Astrocyte (in vitro differentiated cells and primary cell): ENCODE data around the gene PAQR4. TPM values are rescaled to one million over a fixed set of nuclear protein-coding genes. Genes with fewer than 3 reads are reported as not detected.

Source experiments
- DNase-seq: peaks from one replicate; pipeline ENCODE4 v3.0.0-alpha.2; 2010; ENCODE audit warnings: low read depth
- FAIRE-seq: peaks from 2 replicates; lab custom pipeline; 2011; peaks lifted over from hg19 to GRCh38; lab: Jason Lieb, UNC
- H2AFZ ChIP-seq: 2 replicates; pipeline ENCODE4 v1.6.0; 2012; ENCODE audit warnings: low read depth, low read length, inconsistent platforms
- H3K27ac ChIP-seq: 2 replicates; pipeline ENCODE4 v1.5.1; 2011; ENCODE audit warnings: low read depth, low read length, inconsistent platforms
- H3K27me3 ChIP-seq: 2 replicates; pipeline ENCODE4 v1.6.0; 2011; ENCODE audit warnings: low read length, inconsistent platforms; ENCODE audit not compliant: insufficient read depth
- H3K36me3 ChIP-seq: 2 replicates; pipeline ENCODE4 v1.5.1; 2011; ENCODE audit warnings: low read length, inconsistent platforms; ENCODE audit not compliant: insufficient read depth
- H3K4me1 ChIP-seq: 2 replicates; pipeline ENCODE4 v1.5.1; 2011; ENCODE audit warnings: low read length, inconsistent platforms; ENCODE audit not compliant: insufficient read depth
- H3K4me2 ChIP-seq: 2 replicates; pipeline ENCODE4 v1.6.0; 2012; ENCODE audit warnings: low read length, inconsistent platforms
- H3K4me3 ChIP-seq: 2 replicates; pipeline ENCODE4 v1.5.1; 2011; ENCODE audit warnings: low read depth, mild to moderate bottlenecking, low read length, inconsistent platforms; ENCODE audit not compliant: insufficient read depth
- H3K79me2 ChIP-seq: 2 replicates; pipeline ENCODE4 v1.6.0; 2012; ENCODE audit warnings: mild to moderate bottlenecking, low read length, inconsistent platforms; ENCODE audit not compliant: insufficient read depth
- H3K9ac ChIP-seq: 2 replicates; pipeline ENCODE4 v1.6.0; 2012; ENCODE audit warnings: mild to moderate bottlenecking, low read length, inconsistent platforms
- H3K9me3 ChIP-seq: 2 replicates; pipeline ENCODE4 v1.5.1; 2012; ENCODE audit warnings: low read depth, mild to moderate bottlenecking, low read length, inconsistent platforms; ENCODE audit not compliant: insufficient read depth
- H4K20me1 ChIP-seq: 2 replicates; pipeline ENCODE4 v1.6.0; 2012; ENCODE audit warnings: low read length, inconsistent platforms; ENCODE audit not compliant: insufficient read depth
- H3K27ac Mint-ChIP-seq: one replicate; pipeline ENCODE4 v1.8.0; 2021; ENCODE audit warnings: mild to moderate bottlenecking, mixed read lengths; ENCODE audit not compliant: unreplicated experiment
- H3K27me3 Mint-ChIP-seq: one replicate; pipeline ENCODE4 v1.8.0; 2021; ENCODE audit warnings: low read depth, mixed read lengths; ENCODE audit not compliant: unreplicated experiment
- H3K36me3 Mint-ChIP-seq: one replicate; pipeline ENCODE4 v1.8.0; 2021; ENCODE audit warnings: low read depth, mixed read lengths; ENCODE audit not compliant: unreplicated experiment
- H3K4me1 Mint-ChIP-seq: one replicate; pipeline ENCODE4 v1.8.0; 2021; ENCODE audit warnings: low read depth, mixed read lengths; ENCODE audit not compliant: unreplicated experiment
- H3K4me3 Mint-ChIP-seq: one replicate; pipeline ENCODE4 v1.8.0; 2021; ENCODE audit warnings: mild to moderate bottlenecking, moderate library complexity, mixed read lengths; ENCODE audit not compliant: unreplicated experiment
- H3K9me3 Mint-ChIP-seq: one replicate; pipeline ENCODE4 v1.8.0; 2021; ENCODE audit warnings: mild to moderate bottlenecking, mixed read lengths; ENCODE audit not compliant: unreplicated experiment
- EZH2 ChIP-seq: IDR thresholded peaks from 2 replicates; pipeline ENCODE4 v1.6.1; 2012; ENCODE audit warnings: mild to moderate bottlenecking, low read length, inconsistent platforms; ENCODE audit not compliant: insufficient read depth
- total RNA-seq: library from RNA; stranded (reverse); gene quantifications from 2 replicates; pipeline ENCODE4 v1.2.1, GENCODE V29; 2021
- TF ChIP-seq, protein P1 (sequence below): IDR thresholded peaks from 2 replicates; pipeline ENCODE4 v1.5.1; 2011; ENCODE audit warnings: low read depth, mild to moderate bottlenecking, inconsistent platforms, low read length, moderate library complexity; ENCODE audit not compliant: insufficient read depth

Gene PAQR4
- total RNA-seq, 1 donor from 2014 or later: 4.8 TPM

DNA sequence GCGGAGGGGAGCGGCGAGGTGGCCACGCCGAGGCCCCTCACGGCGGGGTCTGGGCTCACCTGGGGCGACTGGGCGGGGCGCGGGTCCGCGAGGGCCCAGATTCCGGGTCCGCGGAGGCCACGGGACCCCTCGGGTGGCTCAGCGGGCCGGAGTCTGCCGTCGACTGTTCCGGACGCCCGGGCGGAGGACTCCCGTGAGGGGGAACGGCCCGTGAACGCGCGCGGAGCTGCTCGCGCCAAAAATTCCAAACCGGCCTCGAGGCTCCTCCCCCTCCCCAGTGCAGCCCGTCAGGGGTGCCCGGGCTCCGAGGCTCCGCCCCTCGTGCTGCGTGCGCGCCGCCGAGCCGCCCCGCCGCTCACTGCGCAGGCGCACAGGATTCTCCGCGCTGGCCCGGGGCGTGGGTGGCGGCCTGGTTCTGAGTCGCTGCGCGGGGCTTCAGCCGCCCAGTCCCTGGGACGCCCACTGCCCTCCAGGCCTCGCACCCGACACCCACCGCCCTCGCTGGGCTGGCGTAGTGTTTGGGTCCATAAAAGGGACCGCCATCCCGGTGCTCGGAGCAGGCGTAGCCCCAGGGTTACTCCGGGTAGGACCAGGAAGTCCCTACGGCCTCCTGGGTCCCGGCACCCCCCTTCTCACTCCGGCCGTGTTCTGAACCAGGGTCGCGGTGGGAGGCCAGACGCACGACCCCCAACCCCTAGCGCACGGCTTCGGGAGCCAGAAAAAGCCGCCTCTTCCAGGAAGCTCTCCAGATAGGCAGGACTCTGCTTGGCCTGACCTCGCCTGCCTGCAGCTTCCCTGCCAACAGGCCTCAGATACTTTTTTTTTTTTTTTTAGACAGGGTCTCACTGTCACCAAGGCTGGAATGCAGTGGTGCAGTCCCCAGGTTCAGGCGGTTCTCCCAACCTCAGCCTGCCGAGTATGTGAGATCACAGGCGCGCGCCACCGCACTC is 11.4 kb downstream of the PAQR4 start, which contains the start of gene PKMYT1:
TSS of gene PKMYT1 (minus strand) at position 220 of the 950 bp plus-strand sequence. CDS start 789 bp downstream, outside the sequence.
- Histone ChIP-seq H3K27me3 (no peaks in the 10 kb centered on the region), H3K4me3 (peak within 1 kb of the TSS; percentile 68), H4K20me1 (no peaks in the 10 kb centered on the region), H3K9me3 (no peaks in the 10 kb centered on the region), H3K36me3 (no peaks in the 10 kb centered on the region), H3K27ac (peak within 1 kb of the TSS; percentile 77), H3K9ac (peak within 1 kb of the TSS; percentile 92), H2AFZ (peak within 1 kb of the TSS; percentile 97), H3K4me2 (peak within 1 kb of the TSS; percentile 97), H3K79me2 (peaks cover 6% of the 10 kb centered on the region), H3K4me1 (peaks cover 17% of the 10 kb centered on the region)
- TF ChIP-seq EZH2: no peak
- TF ChIP-seq, protein P1, sequence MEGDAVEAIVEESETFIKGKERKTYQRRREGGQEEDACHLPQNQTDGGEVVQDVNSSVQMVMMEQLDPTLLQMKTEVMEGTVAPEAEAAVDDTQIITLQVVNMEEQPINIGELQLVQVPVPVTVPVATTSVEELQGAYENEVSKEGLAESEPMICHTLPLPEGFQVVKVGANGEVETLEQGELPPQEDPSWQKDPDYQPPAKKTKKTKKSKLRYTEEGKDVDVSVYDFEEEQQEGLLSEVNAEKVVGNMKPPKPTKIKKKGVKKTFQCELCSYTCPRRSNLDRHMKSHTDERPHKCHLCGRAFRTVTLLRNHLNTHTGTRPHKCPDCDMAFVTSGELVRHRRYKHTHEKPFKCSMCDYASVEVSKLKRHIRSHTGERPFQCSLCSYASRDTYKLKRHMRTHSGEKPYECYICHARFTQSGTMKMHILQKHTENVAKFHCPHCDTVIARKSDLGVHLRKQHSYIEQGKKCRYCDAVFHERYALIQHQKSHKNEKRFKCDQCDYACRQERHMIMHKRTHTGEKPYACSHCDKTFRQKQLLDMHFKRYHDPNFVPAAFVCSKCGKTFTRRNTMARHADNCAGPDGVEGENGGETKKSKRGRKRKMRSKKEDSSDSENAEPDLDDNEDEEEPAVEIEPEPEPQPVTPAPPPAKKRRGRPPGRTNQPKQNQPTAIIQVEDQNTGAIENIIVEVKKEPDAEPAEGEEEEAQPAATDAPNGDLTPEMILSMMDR: no peak
- peaks cover 3% of the 10 kb centered on the region for H3K4me1 Mint-ChIP-seq
- peaks cover 10% of the 10 kb centered on the region for H3K27me3 Mint-ChIP-seq
- H3K27ac Mint-ChIP-seq: peak within 1 kb of the TSS; percentile 72
- no peaks in the 10 kb centered on the region for H3K36me3 Mint-ChIP-seq
- FAIRE-seq: no peak
- H3K9me3 Mint-ChIP-seq: no peaks in the 10 kb centered on the region
- DNase-seq: peak; percentile 41
- peak within 1 kb of the TSS; percentile 83 for H3K4me3 Mint-ChIP-seq

DNA sequence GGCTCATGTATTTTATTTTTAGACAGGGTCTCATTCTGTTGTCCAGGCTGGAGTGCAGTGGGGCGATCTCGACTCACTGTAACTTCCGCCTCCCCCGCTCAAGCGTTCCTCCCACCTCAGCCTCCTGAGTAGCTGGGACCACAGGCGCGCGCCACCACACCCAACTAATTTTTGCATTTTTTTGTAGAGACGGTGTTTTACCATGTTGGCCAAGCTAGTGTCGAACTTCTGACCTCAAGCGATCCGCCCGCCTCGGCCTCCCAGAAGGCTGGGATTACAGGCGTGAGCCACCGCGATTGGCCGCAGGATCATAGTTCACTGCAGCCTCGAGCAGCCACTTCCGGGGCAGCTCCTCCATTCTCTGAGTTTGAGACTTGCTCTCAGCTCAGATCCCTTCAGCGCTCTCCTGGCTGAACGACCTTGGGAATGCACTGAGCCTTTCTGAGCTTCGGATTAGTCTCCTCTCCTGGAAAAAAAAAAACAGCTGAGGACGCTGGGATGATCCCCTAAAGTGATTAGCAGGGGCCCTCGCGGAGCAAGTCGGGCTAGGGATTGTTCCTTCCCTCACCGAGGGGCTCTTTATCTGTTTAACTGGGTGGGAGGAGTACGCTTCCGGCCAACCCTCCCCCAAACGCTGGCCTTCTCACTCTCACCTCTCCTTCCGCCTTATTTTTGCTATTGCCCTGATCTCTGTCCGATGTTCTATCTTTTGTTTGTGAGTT is 12.2 kb downstream of the PAQR4 start:
- peak overlapping the region; percentile 97 for H3K4me2 ChIP-seq
- Mint-ChIP-seq H3K4me1 (peaks cover 3% of the 10 kb centered on the region), H3K9me3 (no peaks in the 10 kb centered on the region), H3K4me3 (peak overlapping the region; percentile 83), H3K27ac (peak overlapping the region; percentile 72), H3K36me3 (no peaks in the 10 kb centered on the region), H3K27me3 (peaks cover 12% of the 10 kb centered on the region)
- TF ChIP-seq EZH2: no peak
- TF ChIP-seq, protein P1: no peak
- peak overlapping the region; percentile 92 for H3K9ac ChIP-seq
- peaks cover 6% of the 10 kb centered on the region for H3K79me2 ChIP-seq
- H4K20me1 ChIP-seq: no peaks in the 10 kb centered on the region
- FAIRE-seq: no peak
- H3K9me3 ChIP-seq: no peaks in the 10 kb centered on the region
- H2AFZ ChIP-seq: no peak overlapping the region
- no peaks in the 10 kb centered on the region for H3K27me3 ChIP-seq
- no peak for DNase-seq
- H3K27ac ChIP-seq: no peak overlapping the region
- H3K4me1 ChIP-seq: peaks cover 17% of the 10 kb centered on the region
- H3K4me3 ChIP-seq: peak overlapping the region; percentile 68
- no peaks in the 10 kb centered on the region for H3K36me3 ChIP-seq
